ENCODE measurements around the gene CAPG.
"Not testable (repeated sequence)": the region's sequence is repeated elsewhere in the genome, so short reads cannot be mapped to it uniquely, and the experiment has no call there.

The CAPG gene

GRCh38 chr2:85409845-85410583 lies at the start of gene CAPG:
Gene CAPG (minus strand): TSS chr2:85410366. CDS start chr2:85402145, 8,221 bp downstream.
- DNase-seq, result peak; percentile 52

DNA sequence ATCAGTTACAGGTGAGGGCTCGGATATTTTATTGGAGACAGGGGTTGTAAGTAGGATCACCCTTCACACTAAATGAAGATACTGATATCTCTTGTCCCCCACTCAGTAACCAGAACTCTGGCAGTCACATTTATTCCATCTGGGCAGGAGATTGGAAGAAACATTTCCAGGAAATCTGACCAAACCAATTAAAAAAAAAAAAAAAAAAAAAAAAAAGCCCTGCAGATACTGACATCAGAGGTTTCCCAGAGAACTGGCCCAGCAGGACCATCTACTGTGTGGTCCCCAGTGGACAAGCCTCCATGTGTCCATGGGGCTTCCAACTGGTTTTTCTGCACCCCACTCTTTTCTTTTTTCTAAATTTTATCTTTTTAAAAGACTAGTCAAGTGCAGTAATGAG lies 49.6 kb upstream of the CAPG start:
- no peak for DNase-seq

- no peak for DNase-seq
Observed at GRCh38 chr2:85458601-85459563, 48.7 kb upstream of the CAPG start.

GRCh38 chr2:85457877-85458316 lies 47.7 kb upstream of the CAPG start:
- no peak for DNase-seq

DNA sequence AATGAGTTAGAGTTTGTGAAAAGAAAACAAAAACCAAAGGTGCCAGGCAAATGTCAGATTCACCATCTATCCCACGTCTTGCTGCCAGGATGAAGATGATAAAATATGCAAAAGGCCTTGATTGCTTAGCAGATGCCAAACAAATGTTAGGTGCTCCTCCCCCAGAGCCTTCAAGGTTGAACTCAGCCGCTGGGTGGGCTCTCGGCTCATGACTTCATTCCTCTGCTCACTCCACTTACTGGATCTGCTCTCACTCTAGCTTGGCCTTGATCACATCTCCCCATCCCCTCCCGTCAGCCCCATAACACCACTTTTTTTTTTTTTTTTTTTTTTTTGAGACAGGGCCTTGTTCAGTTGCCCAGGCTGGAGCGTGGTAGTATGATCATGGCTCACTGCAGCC lies 46.9 kb upstream of the CAPG start:
- DNase-seq, result no peak

- no peak for DNase-seq
Observed at GRCh38 chr2:85455552-85456090, 45.5 kb upstream of the CAPG start.

GRCh38 chr2:85453571-85453970 lies 43.4 kb upstream of the CAPG start:
- no peak for DNase-seq

DNA sequence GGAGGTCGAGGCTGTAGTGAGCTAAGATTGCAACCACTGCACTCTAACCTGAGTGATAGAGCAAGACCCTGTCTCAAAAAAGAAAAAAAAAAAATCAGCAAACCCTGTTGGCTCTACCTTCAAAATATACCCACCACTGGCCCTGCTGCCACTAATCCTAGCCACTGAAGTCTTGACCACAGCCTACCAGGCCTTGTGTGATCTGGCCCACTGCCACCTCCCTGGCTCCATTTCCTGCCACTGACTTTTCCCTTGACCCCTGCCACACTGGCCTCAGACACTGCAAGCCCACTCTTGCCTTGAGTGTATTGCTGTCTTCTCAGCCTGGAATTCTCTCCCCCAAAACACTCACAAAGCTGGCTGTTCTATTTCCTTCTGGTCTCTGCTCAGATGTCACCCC lies 42.1 kb upstream of the CAPG start:
- no peak for DNase-seq

GRCh38 chr2:85449214-85449588 lies 39.0 kb upstream of the CAPG start:
- no peak for DNase-seq

- DNase-seq, result no peak
Observed at GRCh38 chr2:85448461-85449213, 38.5 kb upstream of the CAPG start.

DNA sequence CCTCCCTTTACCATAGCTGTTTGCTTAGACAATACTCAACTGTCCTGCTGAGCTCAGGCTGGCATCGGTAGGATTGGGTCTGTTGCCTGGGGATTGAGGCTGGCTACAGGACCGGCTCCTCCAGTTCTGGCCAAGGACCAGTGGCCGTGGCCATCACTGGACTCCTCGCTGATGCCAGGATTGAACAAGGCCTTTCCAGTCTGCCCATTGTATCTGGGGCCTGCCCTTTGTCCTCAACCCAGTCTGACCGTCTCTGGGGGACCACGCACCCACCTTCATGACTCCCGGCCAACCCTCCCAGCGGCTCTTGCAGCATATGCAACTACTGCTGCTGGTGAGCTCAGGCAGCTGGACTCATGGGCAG lies 37.0 kb upstream of the CAPG start:
- DNase-seq, result no peak

GRCh38 chr2:85446296-85447221 lies 36.4 kb upstream of the CAPG start:
- no peak for DNase-seq

- no peak for DNase-seq
Observed at GRCh38 chr2:85445316-85446295, 35.4 kb upstream of the CAPG start.

- DNase-seq, result no peak
Observed at GRCh38 chr2:85444629-85445172, 34.5 kb upstream of the CAPG start.

DNA sequence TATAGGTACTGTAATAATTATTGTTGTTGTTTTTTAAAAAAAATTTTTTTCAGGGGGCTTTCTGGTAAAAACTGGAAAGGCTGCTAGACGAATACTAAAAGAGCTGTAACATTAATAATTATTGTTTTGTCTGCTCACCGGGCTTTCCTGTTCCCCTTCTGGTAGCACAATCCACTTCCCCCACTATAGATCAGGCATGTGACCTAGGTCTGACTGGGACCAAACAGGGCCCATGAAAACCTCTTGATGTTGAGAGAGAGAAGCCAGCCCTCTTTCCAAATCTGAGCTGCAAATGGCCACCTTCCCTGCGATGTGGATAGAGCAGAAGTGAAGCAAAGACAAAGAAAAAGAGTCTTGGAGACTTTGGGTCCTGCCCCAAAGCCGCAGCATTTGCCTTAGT lies 31.7 kb upstream of the CAPG start:
- no peak for DNase-seq

DNA sequence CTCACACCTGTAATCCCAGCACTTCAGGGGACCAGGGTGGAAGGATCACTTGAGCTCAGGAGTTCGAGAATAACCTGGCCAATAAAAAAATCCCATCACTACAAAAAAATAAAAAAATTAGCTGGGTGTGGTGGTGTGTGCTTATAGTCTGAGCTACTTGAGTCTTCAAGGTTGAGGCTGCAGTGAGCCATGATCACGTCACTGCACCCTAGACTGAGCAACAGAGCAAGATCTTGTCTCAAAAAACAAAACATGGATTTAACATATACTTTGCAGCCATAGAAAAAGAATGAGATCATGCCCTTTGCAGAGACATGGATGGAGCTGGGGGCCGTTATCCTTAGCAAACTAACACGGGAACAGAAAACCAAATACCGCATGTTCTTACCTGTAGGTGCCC lies 30.6 kb upstream of the CAPG start:
- DNase-seq, result no peak

GRCh38 chr2:85439986-85440385 lies 29.8 kb upstream of the CAPG start:
- no peak for DNase-seq

DNA sequence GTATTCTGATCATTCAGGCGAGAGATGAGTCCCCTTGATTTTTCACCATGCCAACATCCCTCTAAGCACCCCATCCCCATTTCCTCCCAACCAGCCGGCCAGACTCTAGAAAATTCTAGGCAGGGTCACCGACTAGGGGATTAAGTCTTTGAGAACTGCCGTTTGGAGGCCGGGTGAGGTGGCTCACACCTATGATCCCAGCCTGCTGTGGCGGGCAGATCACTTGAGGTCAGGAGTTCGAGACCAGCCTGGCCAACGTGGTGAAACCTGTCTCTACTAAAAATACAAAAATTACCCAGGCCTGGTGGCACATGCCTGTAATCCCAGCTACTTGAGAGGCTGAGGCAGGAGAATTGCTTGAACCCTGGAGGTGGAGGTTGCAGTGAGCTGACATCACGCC lies 29.4 kb upstream of the CAPG start:
- DNase-seq, result not testable (repeated sequence)

GRCh38 chr2:85439025-85439472 lies 28.9 kb upstream of the CAPG start:
- no peak for DNase-seq

Measured in CD4-positive, alpha-beta T cell treated with Interleukin-21 for 1 hour (primary cell).